ENCODE data around the gene TOP1. TPM values are rescaled to one million over a fixed set of nuclear protein-coding genes. Genes with fewer than 3 reads are reported as not detected.
A peak's percentile ranks its signal among the peaks of the same experiment; 100 is the strongest.

TOP1 gene
- total RNA-seq, 1 experiment from 2014 or later, result 125 TPM

DNA sequence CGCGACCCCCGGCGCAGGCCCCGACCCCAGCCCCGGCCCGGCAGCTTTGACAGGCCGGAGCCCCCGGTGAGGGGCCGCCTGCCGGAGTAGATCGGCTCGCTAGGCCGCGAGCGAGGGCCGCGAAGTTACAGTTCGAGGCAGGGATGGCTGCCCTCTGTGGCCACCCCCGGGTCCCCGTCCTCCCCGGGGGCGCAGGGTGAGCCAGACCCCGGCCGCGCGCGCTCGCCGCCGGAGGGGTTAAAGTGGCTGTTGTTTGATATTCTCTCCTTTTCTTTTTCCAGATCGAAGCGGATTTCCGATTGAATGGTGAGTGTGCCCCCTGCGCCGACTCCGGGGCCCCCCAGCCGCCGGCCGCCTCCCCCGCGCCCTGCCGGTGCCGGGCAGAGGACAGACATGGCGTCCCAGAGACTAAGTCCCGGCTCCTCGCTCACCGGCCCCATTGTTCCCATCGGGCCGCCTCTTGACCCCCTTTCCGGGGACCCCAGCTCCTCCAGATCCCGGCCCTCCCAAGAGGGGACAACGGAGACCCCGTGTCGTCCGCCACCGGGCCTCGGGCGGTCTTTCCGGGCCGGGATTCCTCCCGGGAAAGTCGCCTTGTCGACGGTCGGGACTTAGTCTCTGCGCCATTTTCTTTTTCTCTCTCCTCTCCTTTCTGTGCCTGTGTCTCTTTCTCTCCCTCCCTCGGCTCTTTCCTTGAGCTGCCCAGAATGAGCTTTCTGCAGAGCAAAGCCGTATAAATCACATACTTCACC is 704 bp downstream of the TOP1 start:
- Histone ChIP-seq H3K9me3 (ENCODE audit: low read depth, low read length, poor library complexity, severe bottlenecking) (no peaks in the 10 kb centered on the region), H3K4me1 (ENCODE audit: insufficient read depth, low read length, poor library complexity, severe bottlenecking) (peaks cover 43% of the 10 kb centered on the region), H3K27me3 (replicated peaks; ENCODE audit: insufficient read depth, low read depth, low read length, poor library complexity) (no peaks in the 10 kb centered on the region), H3K4me3 (ENCODE audit: low read depth, low read length, poor library complexity, severe bottlenecking) (peak overlapping the region; percentile 96), H3K36me3 (ENCODE audit: insufficient read depth, low read length, poor library complexity, severe bottlenecking) (no peaks in the 10 kb centered on the region), H3K27ac (ENCODE audit: low read depth, low read length, poor library complexity, severe bottlenecking) (peak overlapping the region; percentile 98)
- ChIA-PET POLR2A (ENCODE audit: low non-redundant PET) (no interaction called here), CTCF (interaction anchor here (0.6 to 1.2 kb wide), 2 partner anchors 39 to 61 kb away, joined by 6 to 7 read pairs; no protein-coding TSS in a partner anchor)
- no peak for TF ChIP-seq EZH2 (IDR thresholded peaks at IDR 0.05; ENCODE audit: borderline replicate concordance, low read depth, low read length, poor library complexity, severe bottlenecking)
- TF ChIP-seq, protein P1, sequence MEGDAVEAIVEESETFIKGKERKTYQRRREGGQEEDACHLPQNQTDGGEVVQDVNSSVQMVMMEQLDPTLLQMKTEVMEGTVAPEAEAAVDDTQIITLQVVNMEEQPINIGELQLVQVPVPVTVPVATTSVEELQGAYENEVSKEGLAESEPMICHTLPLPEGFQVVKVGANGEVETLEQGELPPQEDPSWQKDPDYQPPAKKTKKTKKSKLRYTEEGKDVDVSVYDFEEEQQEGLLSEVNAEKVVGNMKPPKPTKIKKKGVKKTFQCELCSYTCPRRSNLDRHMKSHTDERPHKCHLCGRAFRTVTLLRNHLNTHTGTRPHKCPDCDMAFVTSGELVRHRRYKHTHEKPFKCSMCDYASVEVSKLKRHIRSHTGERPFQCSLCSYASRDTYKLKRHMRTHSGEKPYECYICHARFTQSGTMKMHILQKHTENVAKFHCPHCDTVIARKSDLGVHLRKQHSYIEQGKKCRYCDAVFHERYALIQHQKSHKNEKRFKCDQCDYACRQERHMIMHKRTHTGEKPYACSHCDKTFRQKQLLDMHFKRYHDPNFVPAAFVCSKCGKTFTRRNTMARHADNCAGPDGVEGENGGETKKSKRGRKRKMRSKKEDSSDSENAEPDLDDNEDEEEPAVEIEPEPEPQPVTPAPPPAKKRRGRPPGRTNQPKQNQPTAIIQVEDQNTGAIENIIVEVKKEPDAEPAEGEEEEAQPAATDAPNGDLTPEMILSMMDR (conservative IDR thresholded peaks at IDR 0.05; ENCODE audit: low read depth, low read length), result no peak
- DNase-seq (ENCODE audit: low spot score), result peak; percentile 47
- BruUV-seq (replicated peaks), result no TSS peak
- intact Hi-C loops (cut with micrococcal nuclease; ENCODE audit: unreplicated experiment), result loop anchor here (1.0 kb wide), 1 partner anchor 39 kb away; no protein-coding TSS in a partner anchor

DNA sequence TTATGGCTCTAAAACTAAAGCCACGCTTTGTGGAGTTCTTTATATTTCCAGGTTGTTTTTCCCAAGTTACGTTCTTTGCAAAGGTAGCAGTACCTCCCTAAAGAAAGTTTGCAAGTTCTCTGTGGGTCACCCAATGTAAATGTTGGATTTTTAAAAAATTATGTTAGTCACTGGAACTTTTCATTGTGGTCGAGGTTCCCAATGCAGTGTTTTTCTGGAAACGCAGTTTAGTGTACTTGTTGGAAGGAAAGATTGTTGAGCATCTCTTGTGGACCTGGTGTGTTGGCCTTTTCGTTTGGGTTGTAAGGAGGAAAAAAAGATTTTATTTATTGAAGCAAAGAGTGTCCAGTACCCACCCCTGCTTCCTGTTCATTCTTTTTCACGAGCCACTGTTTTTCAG is 1.4 kb downstream of the TOP1 start:
- no peaks in the 10 kb centered on the region for H3K36me3 ChIP-seq (ENCODE audit: insufficient read depth, low read length, poor library complexity, severe bottlenecking)
- no peaks in the 10 kb centered on the region for H3K9me3 ChIP-seq (ENCODE audit: low read depth, low read length, poor library complexity, severe bottlenecking)
- H3K4me3 ChIP-seq (ENCODE audit: low read depth, low read length, poor library complexity, severe bottlenecking), result peak overlapping the region; percentile 96
- TF ChIP-seq, protein P1 (conservative IDR thresholded peaks at IDR 0.05; ENCODE audit: low read depth, low read length), result no peak
- no peak for TF ChIP-seq EZH2 (IDR thresholded peaks at IDR 0.05; ENCODE audit: borderline replicate concordance, low read depth, low read length, poor library complexity, severe bottlenecking)
- CTCF ChIA-PET, result interaction anchor here (1.2 kb wide), 1 partner anchor 40 kb away, joined by 7 read pairs; no protein-coding TSS in a partner anchor
- intact Hi-C loops (cut with micrococcal nuclease; ENCODE audit: unreplicated experiment), result no loop called here
- H3K4me1 ChIP-seq (ENCODE audit: insufficient read depth, low read length, poor library complexity, severe bottlenecking), result peaks cover 45% of the 10 kb centered on the region
- TSS peak; percentile 58 for BruUV-seq (replicated peaks)
- peak overlapping the region; percentile 98 for H3K27ac ChIP-seq (ENCODE audit: low read depth, low read length, poor library complexity, severe bottlenecking)
- POLR2A ChIA-PET (ENCODE audit: low non-redundant PET), result no interaction called here
- no peaks in the 10 kb centered on the region for H3K27me3 ChIP-seq (replicated peaks; ENCODE audit: insufficient read depth, low read depth, low read length, poor library complexity)
- no peak for DNase-seq (ENCODE audit: low spot score)

DNA sequence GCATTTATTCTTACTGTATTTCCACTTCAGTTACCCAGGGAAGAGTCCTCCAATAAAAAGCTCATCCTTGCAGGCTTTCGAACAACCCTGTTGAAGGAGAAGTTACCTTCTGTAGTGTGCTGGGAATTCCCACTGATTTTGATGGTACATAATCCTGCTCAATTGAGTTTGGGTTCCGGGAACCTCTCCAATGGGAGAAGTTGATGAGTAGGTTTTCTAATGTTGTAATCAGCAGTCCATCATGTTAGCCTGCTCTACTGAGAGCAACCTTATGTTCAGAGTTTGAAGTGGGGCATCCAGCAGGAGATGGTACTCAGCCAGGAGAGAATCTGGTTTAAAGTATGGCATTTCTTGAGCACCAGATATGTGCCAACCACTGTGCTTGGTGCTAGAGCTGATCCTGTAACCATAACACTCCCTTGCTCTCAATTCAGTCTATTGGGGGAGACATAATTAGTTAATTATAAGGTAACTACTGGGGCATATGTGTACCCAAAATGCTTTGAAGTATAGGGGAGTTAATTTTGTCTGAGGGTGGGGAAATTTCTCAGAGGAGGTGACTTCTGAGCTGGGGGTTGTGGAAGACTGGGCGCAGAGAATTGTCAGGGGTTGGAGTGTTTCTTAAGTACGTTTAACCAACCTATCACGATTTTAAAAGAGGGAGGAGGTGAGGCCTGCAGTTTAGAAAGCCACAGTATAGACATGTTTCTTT is 2.1 kb downstream of the TOP1 start:
- Histone ChIP-seq H3K36me3 (ENCODE audit: insufficient read depth, low read length, poor library complexity, severe bottlenecking) (no peaks in the 10 kb centered on the region), H3K27me3 (replicated peaks; ENCODE audit: insufficient read depth, low read depth, low read length, poor library complexity) (no peaks in the 10 kb centered on the region), H3K27ac (ENCODE audit: low read depth, low read length, poor library complexity, severe bottlenecking) (peak overlapping the region; percentile 98), H3K4me3 (ENCODE audit: low read depth, low read length, poor library complexity, severe bottlenecking) (peak overlapping the region; percentile 96), H3K9me3 (ENCODE audit: low read depth, low read length, poor library complexity, severe bottlenecking) (no peaks in the 10 kb centered on the region), H3K4me1 (ENCODE audit: insufficient read depth, low read length, poor library complexity, severe bottlenecking) (peaks cover 45% of the 10 kb centered on the region)
- ChIA-PET POLR2A (ENCODE audit: low non-redundant PET) (interaction anchor here (0.5 kb wide), 1 partner anchor 17 kb away, joined by 6 read pairs; no protein-coding TSS in a partner anchor), CTCF (no interaction called here)
- intact Hi-C loops (cut with micrococcal nuclease; ENCODE audit: unreplicated experiment), result no loop called here
- BruUV-seq (replicated peaks), result no TSS peak
- TF ChIP-seq, protein P1 (conservative IDR thresholded peaks at IDR 0.05; ENCODE audit: low read depth, low read length), result no peak
- TF ChIP-seq EZH2 (IDR thresholded peaks at IDR 0.05; ENCODE audit: borderline replicate concordance, low read depth, low read length, poor library complexity, severe bottlenecking), result no peak
- DNase-seq (ENCODE audit: low spot score), result no peak
